Cardiac muscle cell (in vitro differentiated cells and primary cell): ENCODE results near the gene RGS3. TPM values are rescaled to one million over a fixed set of nuclear protein-coding genes. Genes with fewer than 3 reads are reported as not detected.

Experiments used
- DNase-seq, 2 donors: peaks; one replicate each; pipeline versions ENCODE4 v3.0.0 to v3.0.0-alpha.2; 2010 to 2017; ENCODE audit warnings: low read depth in 1 of 2, low spot score in 1 of 2
- H3K27ac ChIP-seq: fragments of 200-600 bp; sonication (generic); 2 replicates; pipeline ENCODE4 v1.5.1; 2016
- H3K27me3 ChIP-seq: fragments of 200-600 bp; sonication (generic); 2 replicates; pipeline ENCODE4 v1.6.0; 2016; ENCODE audit warnings: control low read depth
- H3K36me3 ChIP-seq: fragments of 200-600 bp; sonication (generic); 2 replicates; pipeline ENCODE4 v1.5.1; 2016; ENCODE audit warnings: control low read depth
- H3K4me1 ChIP-seq: fragments of 200-600 bp; sonication (generic); 2 replicates; pipeline ENCODE4 v1.8.1; 2017; ENCODE audit warnings: low read depth, mild to moderate bottlenecking, mixed run types
- H3K4me3 ChIP-seq: fragments of 200-600 bp; sonication (generic); 2 replicates; pipeline ENCODE4 v1.5.1; 2016; ENCODE audit warnings: mild to moderate bottlenecking
- H3K9me3 ChIP-seq: fragments of 200-600 bp; sonication (generic); 2 replicates; pipeline ENCODE4 v1.5.1; 2017; ENCODE audit warnings: low read depth, mild to moderate bottlenecking, control low read depth
- polyA plus RNA-seq: library from polyadenylated mRNA; unstranded; fragments of >200 nt; fragmentation: Nextera tagmentation; extraction: Ambion mirVana; gene quantifications from 2 replicates; pipeline ENCODE4 v1.2.1, GENCODE V29; 2016
- total RNA-seq: library from RNA; depleted of rRNA; stranded (reverse); fragments of >200 nt; gene quantifications from 2 replicates; pipeline ENCODE4 v1.2.3, GENCODE V29; 2016
- TF ChIP-seq, protein P1 (sequence below): IDR thresholded peaks from 2 replicates; pipeline ENCODE4 v1.5.1; 2012; ENCODE audit warnings: low read depth, mild to moderate bottlenecking, low read length

The RGS3 gene
- total and polyA plus RNA-seq, 2 experiments from 2014 or later, result 94.7 to 126 TPM

DNA sequence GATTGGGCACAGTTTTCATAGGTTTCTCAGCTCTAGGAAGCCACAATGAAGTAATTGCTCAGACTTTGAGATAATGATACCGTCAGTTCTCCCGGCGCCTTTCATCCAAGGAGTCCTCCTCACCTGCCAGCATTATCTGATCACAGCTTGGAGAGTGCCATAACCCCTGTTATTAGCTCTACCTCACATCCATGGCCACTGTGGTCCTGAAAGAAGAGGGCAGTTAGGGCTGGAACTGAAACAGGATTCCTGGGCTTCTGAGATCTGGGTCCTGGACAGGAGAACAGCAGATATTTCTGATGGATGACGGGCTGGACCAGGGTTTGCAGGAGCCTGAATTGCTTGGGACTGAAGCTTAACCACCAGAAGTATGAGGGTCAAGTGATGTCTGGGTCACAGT, 13.5 kb downstream of the RGS3 start:
- Histone ChIP-seq H3K27ac (no peak overlapping the region), H3K27me3 (no peaks in the 10 kb centered on the region), H3K9me3 (no peaks in the 10 kb centered on the region), H3K4me3 (no peak overlapping the region), H3K36me3 (no peaks in the 10 kb centered on the region), H3K4me1 (no peaks in the 10 kb centered on the region)
- no peak for DNase-seq
- TF ChIP-seq, protein P1, sequence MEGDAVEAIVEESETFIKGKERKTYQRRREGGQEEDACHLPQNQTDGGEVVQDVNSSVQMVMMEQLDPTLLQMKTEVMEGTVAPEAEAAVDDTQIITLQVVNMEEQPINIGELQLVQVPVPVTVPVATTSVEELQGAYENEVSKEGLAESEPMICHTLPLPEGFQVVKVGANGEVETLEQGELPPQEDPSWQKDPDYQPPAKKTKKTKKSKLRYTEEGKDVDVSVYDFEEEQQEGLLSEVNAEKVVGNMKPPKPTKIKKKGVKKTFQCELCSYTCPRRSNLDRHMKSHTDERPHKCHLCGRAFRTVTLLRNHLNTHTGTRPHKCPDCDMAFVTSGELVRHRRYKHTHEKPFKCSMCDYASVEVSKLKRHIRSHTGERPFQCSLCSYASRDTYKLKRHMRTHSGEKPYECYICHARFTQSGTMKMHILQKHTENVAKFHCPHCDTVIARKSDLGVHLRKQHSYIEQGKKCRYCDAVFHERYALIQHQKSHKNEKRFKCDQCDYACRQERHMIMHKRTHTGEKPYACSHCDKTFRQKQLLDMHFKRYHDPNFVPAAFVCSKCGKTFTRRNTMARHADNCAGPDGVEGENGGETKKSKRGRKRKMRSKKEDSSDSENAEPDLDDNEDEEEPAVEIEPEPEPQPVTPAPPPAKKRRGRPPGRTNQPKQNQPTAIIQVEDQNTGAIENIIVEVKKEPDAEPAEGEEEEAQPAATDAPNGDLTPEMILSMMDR, result no peak

DNA sequence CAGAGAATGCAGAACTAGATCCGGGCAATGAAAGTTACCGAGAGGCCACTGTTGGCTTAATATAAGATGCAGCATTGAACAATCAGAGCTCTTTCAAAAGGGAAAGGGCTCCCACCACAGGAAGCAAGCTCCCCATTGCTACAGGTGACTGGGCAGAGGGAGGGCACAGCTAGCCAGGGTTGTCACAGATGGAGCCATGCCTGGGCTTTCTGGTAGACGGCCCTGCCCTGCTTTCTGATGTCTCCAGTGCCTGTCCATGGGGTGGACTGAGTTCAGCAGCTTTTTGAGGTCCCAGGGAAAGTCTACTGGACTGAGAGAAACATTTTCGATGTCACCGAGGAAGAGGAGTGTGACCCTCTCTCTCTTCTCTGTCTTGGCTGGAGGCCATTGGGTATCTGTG, 14.1 kb downstream of the RGS3 start:
- TF ChIP-seq, protein P1, result no peak
- Histone ChIP-seq H3K27ac (no peak overlapping the region), H3K27me3 (no peaks in the 10 kb centered on the region), H3K4me1 (no peaks in the 10 kb centered on the region), H3K36me3 (no peaks in the 10 kb centered on the region), H3K9me3 (no peaks in the 10 kb centered on the region), H3K4me3 (no peak overlapping the region)
- no peak for DNase-seq

DNA sequence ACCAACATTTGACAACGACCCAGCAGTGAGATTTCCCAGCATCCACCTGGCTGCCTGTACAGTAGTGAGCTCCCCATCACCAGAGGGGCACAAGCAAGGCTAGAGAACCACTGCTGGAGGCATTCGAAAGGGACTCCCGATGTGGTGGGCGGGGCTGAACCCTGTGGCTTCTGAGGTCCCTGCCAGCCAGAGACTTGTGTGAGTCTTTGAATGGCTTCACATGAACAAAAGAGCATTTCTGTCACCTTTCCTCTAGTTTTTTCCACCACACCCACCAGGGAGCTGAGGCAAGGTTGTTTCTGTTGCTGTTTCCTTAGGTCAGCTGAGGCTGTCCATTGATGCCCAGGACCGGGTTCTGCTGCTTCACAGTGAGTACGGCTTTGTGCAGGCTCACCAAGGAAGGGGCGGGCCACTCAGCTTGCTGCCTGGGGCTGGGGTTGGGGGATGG, 15.7 kb downstream of the RGS3 start:
- Histone ChIP-seq H3K36me3 (no peaks in the 10 kb centered on the region), H3K27ac (no peak overlapping the region), H3K4me3 (no peak overlapping the region), H3K4me1 (peaks cover 4% of the 10 kb centered on the region), H3K27me3 (no peaks in the 10 kb centered on the region), H3K9me3 (no peaks in the 10 kb centered on the region)
- no peak for DNase-seq
- TF ChIP-seq, protein P1, result no peak

DNA sequence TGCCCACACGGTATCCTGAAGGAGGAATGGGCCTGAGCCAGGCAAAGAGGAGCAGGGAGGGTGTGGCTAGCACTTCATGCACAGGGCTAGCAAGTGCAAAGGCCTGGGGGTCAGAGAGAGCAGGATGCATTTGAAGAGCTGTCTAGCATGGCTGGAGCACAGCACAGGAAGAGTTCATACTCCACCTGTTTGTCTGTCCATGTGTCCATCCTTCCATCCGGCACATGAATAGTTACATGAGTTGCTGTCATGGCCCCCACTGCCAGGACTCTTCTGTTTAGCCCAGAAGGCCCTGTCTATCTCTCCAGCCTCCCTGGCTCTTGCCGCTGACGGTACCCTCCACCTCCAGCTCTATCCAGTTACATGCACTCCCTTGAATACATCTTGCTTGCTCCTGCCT, 17.1 kb downstream of the RGS3 start:
- DNase-seq, result no peak
- Histone ChIP-seq H3K4me3 (no peak overlapping the region), H3K9me3 (no peaks in the 10 kb centered on the region), H3K27ac (no peak overlapping the region), H3K27me3 (no peaks in the 10 kb centered on the region), H3K36me3 (no peaks in the 10 kb centered on the region), H3K4me1 (peaks cover 12% of the 10 kb centered on the region)
- TF ChIP-seq, protein P1, result no peak

DNA sequence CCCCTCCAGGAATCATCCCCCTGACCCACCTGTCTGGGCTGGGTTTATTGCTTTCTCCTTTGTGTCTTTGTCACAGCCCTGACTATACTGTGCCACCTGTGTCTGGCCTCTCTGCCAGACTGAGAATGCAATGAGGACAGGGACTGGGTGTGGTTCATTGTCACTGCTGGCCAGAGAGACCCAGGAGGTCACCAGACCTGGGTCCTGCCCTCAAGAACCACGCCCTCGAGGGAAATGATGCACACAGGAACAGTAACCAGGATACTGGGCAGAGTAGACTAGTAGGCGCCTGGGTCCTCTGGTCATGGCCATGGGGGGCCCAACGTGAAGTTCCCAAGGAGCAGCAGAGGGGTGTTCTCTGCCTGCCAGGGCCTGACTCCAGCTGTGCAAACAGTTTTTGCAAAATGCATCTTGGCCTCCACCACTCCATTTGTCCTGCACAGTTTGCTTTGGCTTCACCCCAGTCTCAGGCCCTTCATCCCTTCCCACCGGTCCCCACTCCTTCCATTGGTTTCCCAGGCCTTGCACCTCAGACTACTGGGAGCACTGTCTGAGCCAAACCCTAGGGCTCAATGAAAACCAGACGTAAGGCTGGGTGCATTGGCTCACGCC, 17.8 kb downstream of the RGS3 start:
- TF ChIP-seq, protein P1, result no peak
- peaks cover 12% of the 10 kb centered on the region for H3K4me1 ChIP-seq
- no peaks in the 10 kb centered on the region for H3K36me3 ChIP-seq
- H3K4me3 ChIP-seq, result no peak overlapping the region
- no peaks in the 10 kb centered on the region for H3K27me3 ChIP-seq
- H3K9me3 ChIP-seq, result no peaks in the 10 kb centered on the region
- H3K27ac ChIP-seq, result no peak overlapping the region
- no peak for DNase-seq
